Right hindlimb (tissue), 1 donor: ENCODE data around the gene FLYWCH1.
A peak's percentile ranks its signal among the peaks of the same experiment; 100 is the strongest.

Experiments
- DNase-seq: peaks from one replicate; pipeline ENCODE4 v3.0.0-alpha.2; 2018

Gene FLYWCH1

GRCh38 chr16:2911638-2912329 lies at the start of gene FLYWCH1:
TSS of gene FLYWCH1 (plus strand) at chr16:2911931. CDS start at chr16:2929686, 17,755 bp downstream.
- peak; percentile 98 for DNase-seq

GRCh38 chr16:2865651-2866050 lies 46.1 kb upstream of the FLYWCH1 start:
- no peak for DNase-seq

GRCh38 chr16:2866431-2866830 lies 45.3 kb upstream of the FLYWCH1 start:
- no peak for DNase-seq

GRCh38 chr16:2867661-2867986 lies 44.1 kb upstream of the FLYWCH1 start:
- DNase-seq = no peak

- DNase-seq = peak; percentile 96
These were observed 43.5 kb upstream of the FLYWCH1 start for GRCh38 chr16:2867987-2868789.

GRCh38 chr16:2871926-2872325 lies 39.8 kb upstream of the FLYWCH1 start:
- DNase-seq = no peak

GRCh38 chr16:2874032-2874911 lies 37.5 kb upstream of the FLYWCH1 start:
- DNase-seq = no peak

- peak; percentile 78 for DNase-seq
These were observed 36.8 kb upstream of the FLYWCH1 start for GRCh38 chr16:2874912-2875362.

GRCh38 chr16:2879854-2880508 lies 31.8 kb upstream of the FLYWCH1 start:
- DNase-seq = no peak

- no peak for DNase-seq
These were observed 29.7 kb upstream of the FLYWCH1 start for GRCh38 chr16:2881783-2882649.

GRCh38 chr16:2882650-2883457 lies 28.9 kb upstream of the FLYWCH1 start, which contains the start of gene FLYWCH2:
TSS of gene FLYWCH2 (plus strand) at chr16:2883215. CDS start at chr16:2896450, 13,235 bp downstream.
- peak; percentile 98 for DNase-seq

GRCh38 chr16:2883458-2883908 lies 28.2 kb upstream of the FLYWCH1 start:
- peak; percentile 49 for DNase-seq

- no peak for DNase-seq
These were observed 27.7 kb upstream of the FLYWCH1 start for GRCh38 chr16:2884041-2884451.

- no peak for DNase-seq
These were observed 17.5 kb upstream of the FLYWCH1 start for GRCh38 chr16:2894231-2894630.

- no peak for DNase-seq
These were observed 15.9 kb upstream of the FLYWCH1 start for GRCh38 chr16:2895813-2896212.

GRCh38 chr16:2896480-2897010 lies 15.2 kb upstream of the FLYWCH1 start:
- DNase-seq = no peak

GRCh38 chr16:2897110-2897509 lies 14.6 kb upstream of the FLYWCH1 start:
- DNase-seq = no peak

GRCh38 chr16:2898831-2899563 lies 12.7 kb upstream of the FLYWCH1 start:
- DNase-seq = no peak

GRCh38 chr16:2899564-2900072 lies 12.1 kb upstream of the FLYWCH1 start:
- no peak for DNase-seq
